GM18907 (cell line): ENCODE data around the gene SPTBN5.
A peak's percentile ranks its signal among the peaks of the same experiment; 100 is the strongest.

Experiments used
- ATAC-seq: cut with Tn5 transposase; IDR thresholded peaks from one replicate; pipeline ENCODE4 v1.9.1; 2021; ENCODE audit warnings: mild to moderate bottlenecking, moderate library complexity; ENCODE audit not compliant: unreplicated experiment

Gene SPTBN5

DNA sequence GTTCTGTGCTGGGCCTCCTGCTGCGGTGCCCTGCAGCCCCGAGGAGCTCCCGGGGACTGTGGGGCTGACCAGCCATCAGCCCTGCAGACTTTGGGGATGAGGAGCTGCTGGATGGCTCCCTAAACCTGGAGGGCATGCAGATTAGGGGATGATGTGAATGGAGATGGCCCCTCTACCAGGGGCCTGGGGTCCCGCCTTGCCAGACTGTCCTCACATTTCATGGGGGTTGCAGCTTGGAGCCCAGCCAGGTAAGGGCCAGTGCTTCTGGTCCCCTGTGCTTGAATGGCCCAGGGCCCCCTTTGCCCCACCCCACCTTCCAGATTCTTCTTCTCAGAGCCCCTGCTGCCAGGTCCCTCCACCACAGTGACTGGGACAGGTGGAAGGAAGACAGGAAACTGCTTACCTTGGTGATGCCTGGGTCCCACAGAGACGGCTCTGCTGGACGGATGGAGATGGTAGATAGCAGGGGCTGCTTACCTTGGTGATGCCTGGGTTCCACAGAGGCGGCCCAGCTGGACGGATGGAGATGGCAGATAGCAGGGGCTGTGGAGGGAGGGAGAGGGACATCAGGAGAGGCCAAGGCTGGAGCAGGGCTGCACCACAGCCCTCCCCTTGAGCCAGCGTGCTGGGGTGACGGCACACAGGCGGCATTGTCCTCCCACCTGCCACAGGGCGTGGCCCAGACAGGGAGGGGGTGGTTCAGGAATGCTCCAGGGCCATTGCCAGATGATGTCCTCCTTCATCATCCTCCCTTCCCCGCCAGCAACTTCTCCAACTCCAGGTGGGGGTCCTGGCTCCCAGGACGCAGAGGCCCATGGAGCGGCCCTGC, at the start of gene SPTBN5:
Gene SPTBN5, minus strand, starts transcription at position 632 of the 829 bp plus-strand sequence. Its CDS starts 556 bp downstream, at position 76.
- no peak for ATAC-seq

DNA sequence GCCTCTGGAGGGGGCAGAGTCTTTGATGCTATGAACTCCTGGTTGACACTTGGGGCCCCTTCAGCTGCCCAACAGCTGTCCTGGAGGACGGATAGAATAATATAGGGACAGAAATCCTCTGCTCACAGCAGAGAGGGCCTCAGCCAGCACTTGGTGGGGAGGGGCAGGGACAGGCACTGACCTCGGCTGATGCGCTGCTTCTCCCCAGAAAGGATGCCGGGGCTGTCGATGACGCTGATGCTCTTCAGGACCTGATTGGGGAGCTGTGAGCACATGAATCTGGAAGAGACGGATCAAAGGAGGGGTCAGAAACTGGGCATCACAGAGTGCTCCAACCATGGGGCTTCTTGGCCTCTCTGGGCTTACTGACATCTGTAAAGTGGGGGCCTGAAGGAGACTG, 49.0 kb upstream of the SPTBN5 start:
- no peak for ATAC-seq

DNA sequence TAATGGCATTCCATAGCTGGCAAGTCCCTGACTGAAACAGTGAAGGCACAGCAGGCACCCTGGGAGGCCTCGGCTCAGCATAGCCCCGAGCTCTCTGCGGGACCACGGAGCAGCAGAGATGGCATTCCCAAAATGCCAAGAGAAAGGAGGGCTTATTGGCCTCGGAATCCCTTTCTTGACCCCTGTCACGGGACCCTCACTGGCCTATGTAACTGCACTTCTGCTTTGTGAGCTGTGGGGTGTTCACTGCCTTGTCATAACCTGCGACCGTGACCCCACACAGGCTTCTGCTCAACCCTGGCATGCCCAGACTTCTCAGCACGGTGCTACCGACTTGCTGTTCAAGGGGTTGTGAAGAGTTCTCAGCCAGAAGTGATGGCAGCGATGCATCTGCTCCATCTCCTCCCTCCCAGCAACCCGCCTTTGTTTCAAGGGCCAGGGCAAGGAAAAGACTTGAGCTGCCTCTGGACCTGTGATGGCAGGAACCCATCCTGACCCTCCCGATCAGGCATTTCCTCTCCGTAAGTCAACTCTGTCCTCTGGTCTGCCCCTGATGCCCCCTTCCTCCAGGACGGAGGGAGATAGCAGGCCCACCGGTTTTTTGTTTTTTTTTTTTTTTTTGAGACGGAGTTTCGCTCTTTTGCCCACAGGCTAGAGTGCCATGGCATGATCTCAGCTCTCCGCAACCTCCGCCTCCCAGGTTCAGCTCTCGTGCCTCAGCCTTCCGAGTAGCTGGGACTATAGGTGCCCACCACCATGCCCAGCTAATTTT, 48.0 kb upstream of the SPTBN5 start:
- no peak for ATAC-seq

DNA sequence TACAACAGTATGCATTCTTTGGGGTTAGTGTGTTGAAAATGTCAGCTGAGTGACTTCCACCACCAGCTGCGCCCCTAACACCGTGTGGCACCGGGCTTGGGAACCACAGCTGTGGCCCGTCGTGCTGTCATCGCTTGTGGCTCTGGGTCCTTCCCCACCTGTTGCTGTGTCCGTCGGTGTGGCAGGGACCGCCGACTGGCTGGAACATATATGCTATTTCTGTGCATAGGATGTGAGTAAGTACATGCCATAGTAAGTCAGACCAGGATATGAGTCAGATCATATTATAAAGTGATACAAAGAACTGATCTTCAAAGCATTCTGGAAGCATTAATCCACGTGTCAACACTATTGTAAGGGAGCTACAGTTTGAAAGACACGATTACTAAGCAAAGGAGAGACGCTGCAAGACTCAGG, 46.6 kb upstream of the SPTBN5 start:
- ATAC-seq = no peak

- no peak for ATAC-seq
These were observed 46.1 kb upstream of the SPTBN5 start for GRCh38 chr15:41939986-41940385.

DNA sequence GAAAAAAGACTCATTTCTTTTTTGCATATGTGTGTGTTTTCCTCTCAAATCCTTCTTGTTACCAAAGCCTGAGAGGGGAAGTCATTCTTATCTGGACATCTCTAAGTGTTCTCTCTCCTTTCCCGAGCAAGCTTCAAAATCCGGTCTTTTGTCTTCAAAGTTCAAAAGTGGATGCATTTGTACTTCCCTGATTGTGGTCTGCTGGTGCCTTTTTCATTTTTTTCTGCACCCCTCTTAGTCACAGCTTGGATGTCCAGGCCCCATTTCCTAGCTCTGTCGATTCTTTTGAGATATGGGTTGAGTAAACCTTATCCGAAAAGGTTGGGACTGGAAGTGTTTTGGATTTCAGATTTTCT, 43.7 kb upstream of the SPTBN5 start:
- no peak for ATAC-seq

- ATAC-seq = no peak
These were observed 43.1 kb upstream of the SPTBN5 start for GRCh38 chr15:41936649-41937567.

DNA sequence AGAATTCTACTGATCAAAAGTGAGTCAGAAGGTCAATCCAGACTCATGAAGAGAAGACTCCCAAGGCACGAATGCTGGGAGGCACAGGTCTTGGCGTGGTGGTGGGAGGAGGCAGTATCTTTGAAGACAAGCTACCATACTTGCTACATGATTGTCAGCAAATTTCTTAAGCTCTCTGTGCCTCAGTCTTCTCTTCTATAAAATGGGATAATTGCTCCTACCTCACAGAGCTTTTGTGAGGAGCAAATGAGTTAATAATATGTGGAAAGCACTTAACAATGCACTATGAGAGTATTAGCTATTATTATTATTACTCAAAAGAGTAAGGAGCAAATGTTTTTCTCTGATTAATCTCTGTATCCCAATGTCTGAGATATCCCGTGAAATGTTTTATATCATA, 42.3 kb upstream of the SPTBN5 start:
- no peak for ATAC-seq

DNA sequence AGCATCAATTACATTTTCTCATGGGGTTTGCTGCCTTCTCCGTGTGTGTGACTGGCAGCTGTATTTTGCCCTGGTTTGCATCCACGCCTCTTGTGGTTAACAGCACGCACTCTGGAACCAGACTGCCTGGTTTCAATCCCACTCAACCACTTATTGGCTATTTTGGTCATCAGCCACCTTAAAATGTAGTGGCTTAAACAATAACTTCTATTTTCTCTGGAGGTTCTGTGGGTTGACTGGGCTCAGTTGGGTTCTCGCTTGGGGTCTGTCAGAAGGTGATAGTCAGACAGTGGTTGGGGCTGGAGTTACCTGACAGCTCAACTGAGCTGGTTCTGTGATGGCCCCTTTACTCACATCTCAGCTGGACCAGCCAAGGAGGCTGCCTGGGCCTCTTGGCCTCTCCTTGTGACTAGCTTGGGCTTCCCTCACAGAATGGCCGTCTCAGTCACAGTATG, 41.7 kb upstream of the SPTBN5 start:
- ATAC-seq = no peak

- ATAC-seq = no peak
These were observed 41.0 kb upstream of the SPTBN5 start for GRCh38 chr15:41934843-41935242.

DNA sequence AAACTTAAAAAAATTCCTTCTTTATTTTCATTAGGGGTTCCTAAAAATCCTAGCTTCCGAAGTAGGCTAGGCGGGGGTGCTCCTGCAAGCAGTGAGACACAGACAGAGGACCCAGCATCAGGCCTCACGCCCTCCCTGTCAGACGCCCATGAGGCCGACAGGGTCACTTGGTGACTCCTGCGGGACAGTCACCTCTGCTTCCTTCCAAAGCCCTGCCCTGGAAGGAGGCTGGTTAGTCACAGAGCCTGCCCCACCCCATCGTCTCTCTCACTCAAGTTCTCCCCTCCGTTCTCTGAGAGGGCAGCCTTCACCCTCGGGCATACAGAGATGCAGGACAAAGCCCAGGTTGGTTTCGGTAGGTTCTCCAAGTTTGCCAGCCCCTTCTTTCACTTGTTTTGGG, 39.9 kb upstream of the SPTBN5 start:
- ATAC-seq = no peak

- ATAC-seq = no peak
These were observed 39.5 kb upstream of the SPTBN5 start for GRCh38 chr15:41933326-41933725.

DNA sequence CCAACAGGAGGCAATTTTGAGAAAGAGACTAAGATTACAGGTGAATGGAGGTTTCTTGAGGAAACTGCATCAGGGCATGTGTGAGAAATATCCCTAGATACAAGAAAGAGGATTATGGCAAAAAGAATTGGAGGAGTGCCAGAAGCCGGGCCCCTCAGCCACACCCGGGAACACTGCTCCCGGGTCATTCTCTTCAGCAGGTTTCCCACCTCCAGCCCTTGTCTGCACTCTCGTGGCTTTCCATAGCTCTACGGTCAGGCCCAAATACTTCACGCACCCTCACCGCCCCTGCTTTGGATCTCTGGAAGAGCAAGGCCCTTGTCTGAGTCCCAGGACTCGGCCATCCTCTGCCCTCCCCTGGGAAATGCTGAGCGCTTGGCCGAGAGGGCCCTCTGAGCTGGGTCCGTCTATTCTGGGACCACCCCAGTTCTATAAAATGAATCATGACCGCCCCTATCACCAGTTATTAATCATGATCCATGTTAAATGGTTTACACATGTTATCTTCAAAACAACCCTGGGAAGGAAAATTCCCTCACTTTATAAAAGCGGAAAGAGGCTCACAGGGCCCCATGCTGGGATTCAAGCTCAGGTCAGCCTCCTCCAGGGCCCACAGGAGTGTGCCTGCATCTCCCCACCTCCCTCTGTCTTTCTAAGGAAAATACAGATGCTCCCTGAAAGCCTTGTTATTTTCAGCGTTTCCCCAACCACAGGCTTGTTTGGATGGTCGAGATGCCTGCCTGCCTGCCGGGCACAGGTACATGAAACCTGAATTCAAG, 38.8 kb upstream of the SPTBN5 start:
- ATAC-seq = no peak

DNA sequence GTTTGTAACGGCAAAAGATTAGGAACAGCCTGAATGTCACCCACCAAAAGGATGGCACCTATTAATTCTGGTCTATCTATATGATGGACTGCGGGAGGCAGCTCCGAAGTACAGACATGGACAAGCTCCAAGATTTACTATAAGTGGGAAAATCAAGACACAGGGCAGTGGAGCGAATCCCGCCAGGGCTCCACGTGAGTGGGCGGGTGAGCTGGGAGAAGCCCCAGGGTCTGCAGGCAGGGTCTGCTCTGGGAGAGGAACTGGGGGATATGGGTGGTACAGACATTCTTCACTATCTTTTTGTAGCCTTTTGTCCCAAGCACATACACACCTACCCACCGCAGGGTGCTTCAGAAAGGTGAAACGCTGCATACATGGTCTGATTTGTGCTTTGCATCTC, 38.2 kb upstream of the SPTBN5 start:
- ATAC-seq = no peak

- no peak for ATAC-seq
These were observed 37.0 kb upstream of the SPTBN5 start for GRCh38 chr15:41930867-41931222.

GRCh38 chr15:41930221-41930866, 36.5 kb upstream of the SPTBN5 start:
- ATAC-seq = no peak

- ATAC-seq = peak; percentile 66
These were observed 35.1 kb upstream of the SPTBN5 start for GRCh38 chr15:41928637-41929620.

- no peak for ATAC-seq
These were observed 34.2 kb upstream of the SPTBN5 start for GRCh38 chr15:41928100-41928499.

GRCh38 chr15:41927536-41927935, 33.7 kb upstream of the SPTBN5 start:
- no peak for ATAC-seq
